Activated CD4-positive, alpha-beta memory T cell treated with anti-CD3 and anti-CD28 coated beads, Interleukin-2, amount 10 ng/mL, durations not matched to agents 7 days and 5 days (primary cell): ENCODE results near the gene TCF15. TPM values are rescaled to one million over a fixed set of nuclear protein-coding genes. Genes with fewer than 3 reads are reported as not detected.

Source experiments
- CTCF ChIA-PET: fragments of 350-600 bp; sonication (Branson Sonifier 250); formaldehyde crosslinking; loops from one replicate; lab custom pipeline; 2021; ENCODE audit warnings: antibody characterized with exemption, inconsistent platforms; lab: Charles Lee
- POLR2A ChIA-PET: fragments of 350-600 bp; sonication (Branson Sonifier 250); formaldehyde crosslinking; loops from one replicate; lab custom pipeline; 2021; ENCODE audit warnings: antibody characterized with exemption; lab: Charles Lee
- DNase-seq: peaks from one replicate; pipeline ENCODE4 v3.0.0-alpha.2; 2020
- H3K27ac Mint-ChIP-seq: one replicate; pipeline ENCODE4 v1.8.0; 2021; ENCODE audit warnings: mild to moderate bottlenecking, mixed read lengths
- H3K27me3 Mint-ChIP-seq: one replicate; pipeline ENCODE4 v1.8.0; 2021; ENCODE audit warnings: mixed read lengths
- H3K36me3 Mint-ChIP-seq: one replicate; pipeline ENCODE4 v1.8.0; 2021; ENCODE audit warnings: low read depth, mixed read lengths
- H3K4me1 Mint-ChIP-seq: one replicate; pipeline ENCODE4 v1.8.0; 2021; ENCODE audit warnings: mixed read lengths
- H3K4me3 Mint-ChIP-seq: one replicate; pipeline ENCODE4 v1.8.0; 2021; ENCODE audit warnings: mild to moderate bottlenecking, mixed read lengths
- H3K9me3 Mint-ChIP-seq: one replicate; pipeline ENCODE4 v1.8.0; 2021; ENCODE audit warnings: mixed read lengths
- total RNA-seq, 2 experiments: library from RNA; stranded (reverse); gene quantifications; one replicate each; pipeline ENCODE4 v1.2.3, GENCODE V29; 2021

The TCF15 gene
- total RNA-seq, 2 experiments from 2014 or later, result not detected

GRCh38 chr20:600141-600540 lies 10.0 kb downstream of the TCF15 start:
- H3K9me3 Mint-ChIP-seq, result no peaks in the 10 kb centered on the region
- H3K4me1 Mint-ChIP-seq, result no peaks in the 10 kb centered on the region
- H3K36me3 Mint-ChIP-seq, result no peaks in the 10 kb centered on the region
- H3K4me3 Mint-ChIP-seq, result no peak overlapping the region
- no peaks in the 10 kb centered on the region for H3K27me3 Mint-ChIP-seq
- POLR2A ChIA-PET, result no interaction called here
- DNase-seq, result no peak
- no peak overlapping the region for H3K27ac Mint-ChIP-seq
- CTCF ChIA-PET, result interaction anchor here (0.6 kb wide), 1 partner anchor 9 kb away, joined by 3 read pairs; no protein-coding TSS in a partner anchor

DNA sequence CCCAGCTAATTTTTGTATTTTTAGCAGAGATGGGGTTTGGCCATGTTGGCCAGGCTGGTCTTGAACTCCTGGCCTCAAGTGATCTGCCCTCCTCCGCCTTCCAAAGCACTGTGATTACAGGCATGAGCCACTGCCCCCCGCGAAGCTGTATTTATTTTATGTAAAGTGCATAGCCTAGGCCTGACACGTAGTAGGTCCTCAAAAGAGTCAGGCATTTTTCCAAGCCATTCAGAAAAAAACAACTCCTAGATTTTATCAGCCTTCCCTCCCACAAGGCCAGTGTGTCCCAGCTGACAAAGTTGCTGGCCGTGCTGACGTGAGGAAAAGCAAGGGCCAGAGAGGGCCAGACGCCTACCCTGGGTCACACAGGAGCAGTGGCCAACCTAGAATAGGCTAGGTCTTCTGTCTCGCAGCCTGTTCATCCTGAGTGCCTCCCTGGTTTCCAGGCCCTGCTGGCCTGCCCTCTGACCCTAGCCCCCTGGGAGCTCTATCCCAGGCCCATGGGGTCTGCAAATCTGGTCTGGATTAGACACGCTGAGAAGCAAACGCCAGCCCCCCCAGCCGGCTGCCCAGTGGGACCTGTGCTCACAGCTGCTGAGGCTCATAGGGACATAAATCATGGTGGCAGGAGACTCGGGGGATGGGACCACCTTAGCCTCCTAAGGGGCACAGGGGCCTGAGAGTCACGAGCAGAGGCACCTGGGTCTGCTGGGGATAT lies 11.8 kb downstream of the TCF15 start:
- Mint-ChIP-seq H3K27ac (no peak overlapping the region), H3K9me3 (no peaks in the 10 kb centered on the region), H3K27me3 (peaks cover 1% of the 10 kb centered on the region), H3K4me1 (no peaks in the 10 kb centered on the region), H3K36me3 (no peaks in the 10 kb centered on the region), H3K4me3 (no peak overlapping the region)
- no peak for DNase-seq
- POLR2A ChIA-PET, result no interaction called here
- CTCF ChIA-PET, result interaction anchor here (1.6 kb wide), 1 partner anchor 47 kb away, joined by 4 read pairs; no protein-coding TSS in a partner anchor

DNA sequence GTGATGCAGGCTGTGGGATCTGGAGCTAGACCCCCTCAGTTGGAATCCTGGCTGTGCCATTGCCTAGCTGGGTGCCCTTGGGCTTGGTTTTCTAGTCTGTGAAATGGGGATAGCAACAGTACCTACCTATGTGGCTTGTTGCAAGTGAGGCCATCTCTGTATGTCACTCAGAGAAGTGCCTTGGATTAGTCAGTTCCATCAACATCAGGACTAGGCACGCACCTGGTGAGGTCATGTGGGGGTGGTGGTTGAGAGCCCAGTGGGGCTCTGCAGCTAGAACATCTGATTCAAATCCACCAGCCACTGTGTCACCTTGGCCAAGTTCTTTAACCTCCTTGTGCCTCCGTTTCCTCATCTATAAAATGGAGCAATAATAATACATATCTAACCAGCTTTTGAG lies 12.5 kb downstream of the TCF15 start:
- Mint-ChIP-seq H3K4me3 (no peak overlapping the region), H3K27me3 (peaks cover 3% of the 10 kb centered on the region), H3K4me1 (no peaks in the 10 kb centered on the region), H3K9me3 (no peaks in the 10 kb centered on the region), H3K27ac (no peak overlapping the region), H3K36me3 (no peaks in the 10 kb centered on the region)
- POLR2A ChIA-PET, result no interaction called here
- DNase-seq, result no peak
- CTCF ChIA-PET, result interaction anchor here (1.6 kb wide), 1 partner anchor 48 kb away, joined by 4 read pairs; no protein-coding TSS in a partner anchor

DNA sequence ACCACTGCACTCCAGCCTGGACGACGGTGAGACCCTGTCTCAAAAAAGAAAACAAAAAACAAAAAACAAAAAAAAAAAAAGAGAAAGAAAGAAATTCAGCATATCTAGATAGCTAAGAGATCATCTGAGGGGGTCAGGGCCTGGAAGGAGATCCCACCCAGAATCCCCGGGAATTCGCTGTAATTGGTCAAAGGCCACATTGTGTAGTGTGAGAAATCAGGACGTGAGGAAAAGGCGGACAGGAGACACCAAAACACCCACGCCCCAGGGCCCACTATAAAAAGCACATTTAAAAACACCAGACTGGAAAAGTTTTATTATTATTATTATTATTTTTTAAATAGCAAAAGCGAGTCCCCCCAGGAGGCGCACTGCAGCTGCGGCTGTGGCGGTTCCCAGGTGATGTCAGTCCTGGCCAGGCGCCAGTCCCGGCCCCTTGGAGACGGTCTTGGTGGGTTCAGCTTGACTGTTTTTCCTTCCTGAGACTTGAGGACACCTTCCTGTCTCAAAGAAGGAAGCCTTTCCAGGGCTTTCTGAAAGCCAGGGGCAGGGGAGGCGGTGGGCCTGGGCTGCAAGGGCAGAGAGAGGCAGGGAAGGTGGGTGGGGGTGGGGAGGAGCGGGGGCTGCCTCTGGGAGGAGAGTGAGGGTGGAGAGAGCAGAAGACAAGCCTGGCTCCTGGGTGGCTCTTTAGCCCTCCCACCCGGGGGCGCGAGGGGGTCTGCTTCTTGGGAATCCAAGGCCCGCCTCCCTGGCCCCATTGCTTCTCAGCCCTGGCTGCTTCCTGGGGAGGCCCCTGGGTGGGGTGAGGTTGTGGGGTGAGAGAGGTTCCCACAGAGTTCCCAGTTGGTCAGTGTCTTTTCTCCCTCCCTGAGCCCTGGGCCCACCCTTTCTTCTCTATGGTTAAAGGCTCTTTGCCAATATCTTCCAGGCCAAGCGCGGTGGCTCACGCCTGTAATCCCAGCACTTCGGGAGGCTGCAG lies 14.5 kb downstream of the TCF15 start:
- CTCF ChIA-PET, result no interaction called here
- H3K4me1 Mint-ChIP-seq, result no peaks in the 10 kb centered on the region
- no peaks in the 10 kb centered on the region for H3K36me3 Mint-ChIP-seq
- POLR2A ChIA-PET, result no interaction called here
- no peak overlapping the region for H3K27ac Mint-ChIP-seq
- no peaks in the 10 kb centered on the region for H3K9me3 Mint-ChIP-seq
- H3K4me3 Mint-ChIP-seq, result no peak overlapping the region
- no peak for DNase-seq
- H3K27me3 Mint-ChIP-seq, result peaks cover 11% of the 10 kb centered on the region

GRCh38 chr20:592506-592905 lies 17.6 kb downstream of the TCF15 start:
- no peaks in the 10 kb centered on the region for H3K36me3 Mint-ChIP-seq
- no peaks in the 10 kb centered on the region for H3K4me1 Mint-ChIP-seq
- CTCF ChIA-PET, result no interaction called here
- H3K4me3 Mint-ChIP-seq, result no peak overlapping the region
- no peaks in the 10 kb centered on the region for H3K9me3 Mint-ChIP-seq
- no peak overlapping the region for H3K27ac Mint-ChIP-seq
- POLR2A ChIA-PET, result no interaction called here
- peaks cover 12% of the 10 kb centered on the region for H3K27me3 Mint-ChIP-seq
- DNase-seq, result no peak

DNA sequence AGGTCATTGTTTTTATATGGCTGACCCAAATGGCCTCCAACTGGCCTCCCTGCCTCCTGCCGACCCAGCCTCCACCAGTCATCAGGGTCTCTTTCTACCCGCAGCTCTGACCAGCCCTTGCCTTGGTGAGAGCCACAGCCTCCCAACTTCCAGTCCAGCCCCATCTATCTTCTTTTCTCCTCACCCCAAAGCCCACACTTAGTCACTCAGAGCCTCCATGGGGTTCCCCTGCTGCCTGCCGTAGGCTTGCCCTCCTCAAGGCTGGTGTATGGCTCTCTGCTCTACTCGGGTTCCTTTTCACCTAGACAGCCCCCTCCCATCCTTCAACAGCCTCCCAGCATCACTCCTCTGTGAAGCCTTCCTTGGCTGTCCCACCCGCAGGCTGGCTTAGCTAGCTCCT lies 18.2 kb downstream of the TCF15 start:
- Mint-ChIP-seq H3K4me3 (no peak overlapping the region), H3K27me3 (peaks cover 14% of the 10 kb centered on the region), H3K4me1 (no peaks in the 10 kb centered on the region), H3K27ac (no peak overlapping the region), H3K36me3 (no peaks in the 10 kb centered on the region), H3K9me3 (no peaks in the 10 kb centered on the region)
- CTCF ChIA-PET, result interaction anchor here (0.7 kb wide), 1 partner anchor 8 kb away, joined by 3 read pairs; no protein-coding TSS in a partner anchor
- DNase-seq, result no peak
- POLR2A ChIA-PET, result no interaction called here

DNA sequence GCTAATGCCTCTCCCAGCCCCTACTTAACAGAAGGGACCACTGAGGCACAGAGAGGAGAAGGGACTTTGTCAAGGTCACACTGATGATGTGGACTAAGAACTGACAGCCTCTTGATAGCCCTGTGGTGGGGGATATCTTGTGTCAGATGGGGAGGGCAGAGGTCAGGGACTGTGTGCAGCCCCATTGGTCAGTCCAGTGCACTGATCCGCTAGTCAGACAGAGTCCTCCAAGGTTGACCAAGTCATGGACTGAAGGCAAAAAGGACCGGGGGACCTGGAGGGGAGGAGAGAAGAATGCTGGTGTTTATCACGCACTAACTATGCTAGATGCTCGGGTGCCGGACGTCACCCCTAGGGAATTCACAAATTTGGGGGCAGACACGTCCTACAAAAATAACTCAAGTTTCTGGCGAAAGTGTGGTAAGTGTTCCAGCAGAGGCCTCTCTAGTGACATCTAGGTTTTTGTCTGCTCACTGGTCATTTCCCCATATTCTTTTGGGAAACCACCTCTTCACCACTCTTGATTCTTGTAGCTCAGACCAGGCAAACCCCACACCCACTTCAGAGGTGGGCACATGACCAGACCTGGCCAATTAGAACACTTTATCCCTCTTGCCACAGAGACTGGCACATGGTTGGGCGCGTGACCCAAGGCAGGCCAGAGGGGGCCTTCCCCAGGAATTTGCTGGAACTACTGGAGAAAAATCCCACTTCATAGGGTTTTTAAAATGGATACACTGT lies 21.0 kb downstream of the TCF15 start:
- ChIA-PET CTCF (interaction anchor here (1.0 kb wide), 1 partner anchor 11 kb away, joined by 3 read pairs; no protein-coding TSS in a partner anchor), POLR2A (no interaction called here)
- H3K9me3 Mint-ChIP-seq, result no peaks in the 10 kb centered on the region
- no peak overlapping the region for H3K4me3 Mint-ChIP-seq
- no peaks in the 10 kb centered on the region for H3K36me3 Mint-ChIP-seq
- peaks cover 20% of the 10 kb centered on the region for H3K27me3 Mint-ChIP-seq
- no peak for DNase-seq
- no peaks in the 10 kb centered on the region for H3K4me1 Mint-ChIP-seq
- H3K27ac Mint-ChIP-seq, result no peak overlapping the region

DNA sequence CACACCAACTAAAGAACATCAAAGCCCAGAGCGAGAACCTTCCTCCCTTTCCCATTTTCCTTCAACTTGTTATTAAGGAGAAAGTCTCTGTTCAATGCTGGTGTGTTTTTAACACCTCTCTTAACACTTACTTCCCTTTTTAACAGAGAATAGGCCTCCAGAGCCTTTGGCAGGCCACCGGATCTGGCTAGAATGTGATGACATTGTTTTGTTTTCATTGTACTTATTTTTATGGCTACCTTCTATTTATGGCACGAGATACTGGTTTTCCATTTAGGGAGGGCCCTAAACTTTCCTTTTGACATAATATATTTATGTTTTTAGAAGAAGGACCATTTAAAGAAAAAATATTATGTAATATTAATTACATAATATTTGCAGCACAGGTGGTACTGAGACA lies 21.6 kb downstream of the TCF15 start:
- peaks cover 19% of the 10 kb centered on the region for H3K27me3 Mint-ChIP-seq
- ChIA-PET POLR2A (no interaction called here), CTCF (interaction anchor here (1.1 kb wide), 1 partner anchor 11 kb away, joined by 4 read pairs; no protein-coding TSS in a partner anchor)
- no peaks in the 10 kb centered on the region for H3K9me3 Mint-ChIP-seq
- no peaks in the 10 kb centered on the region for H3K4me1 Mint-ChIP-seq
- no peak overlapping the region for H3K4me3 Mint-ChIP-seq
- no peak overlapping the region for H3K27ac Mint-ChIP-seq
- DNase-seq, result no peak
- no peaks in the 10 kb centered on the region for H3K36me3 Mint-ChIP-seq

DNA sequence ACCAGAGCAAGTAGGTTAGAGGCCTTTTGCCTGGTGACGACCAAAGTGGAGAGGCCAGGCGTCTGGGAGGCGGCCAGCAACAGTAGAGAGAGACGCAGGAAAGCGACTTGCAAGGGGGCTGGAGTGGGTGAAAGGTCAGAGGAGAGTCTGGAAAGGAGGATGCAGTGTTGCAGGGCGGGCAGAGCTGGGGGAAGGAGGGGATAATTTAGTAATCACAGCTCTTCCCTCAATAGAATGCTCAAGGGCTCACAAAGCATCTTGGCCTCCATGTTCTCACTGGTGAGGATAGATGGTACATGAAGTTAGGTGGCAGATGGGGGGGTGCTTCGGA lies 25.2 kb downstream of the TCF15 start:
- CTCF ChIA-PET, result interaction anchor here (0.6 kb wide), 1 partner anchor 75 kb away, joined by 4 read pairs; no protein-coding TSS in a partner anchor
- no peaks in the 10 kb centered on the region for H3K36me3 Mint-ChIP-seq
- POLR2A ChIA-PET, result no interaction called here

DNA sequence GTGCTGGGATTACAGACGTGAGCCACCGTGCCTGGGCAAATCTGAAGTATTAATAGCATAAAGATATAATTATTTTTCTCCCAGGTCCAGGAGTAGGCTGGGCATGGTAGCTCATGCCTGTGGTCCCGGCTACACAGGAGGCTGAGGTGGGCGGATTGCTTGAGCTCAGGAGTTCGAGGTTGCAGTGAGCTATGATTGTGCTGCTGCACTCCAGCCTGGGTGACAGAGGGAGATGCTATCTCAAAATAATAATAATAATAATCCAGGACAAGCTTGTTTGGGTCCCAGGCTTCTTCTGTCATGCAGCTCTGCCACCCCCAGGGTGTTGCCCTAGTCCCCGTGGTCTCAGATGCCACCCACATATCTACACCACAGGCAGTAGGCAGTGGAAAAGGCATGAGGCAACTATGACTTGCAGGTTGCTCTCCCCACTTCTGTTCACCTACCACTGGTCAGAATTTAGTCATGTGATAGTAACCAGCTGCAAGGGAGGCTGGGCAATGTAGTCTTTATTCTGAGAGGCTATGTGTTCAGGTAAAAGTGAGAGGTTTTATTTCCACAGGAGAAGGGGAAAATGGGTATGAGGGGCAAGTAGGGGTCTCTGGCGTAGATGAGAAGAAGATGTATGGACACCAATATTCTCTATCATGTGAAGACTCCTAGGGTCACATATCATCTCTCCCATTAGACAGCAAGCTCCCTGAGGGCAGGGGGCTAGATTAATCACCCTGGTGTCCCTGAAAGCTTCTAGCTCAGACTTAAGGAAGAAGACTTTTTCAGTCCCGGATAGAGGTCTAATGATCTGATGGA lies 25.7 kb downstream of the TCF15 start:
- Mint-ChIP-seq H3K4me3 (no peak overlapping the region), H3K36me3 (no peaks in the 10 kb centered on the region), H3K4me1 (no peaks in the 10 kb centered on the region), H3K27me3 (peaks cover 14% of the 10 kb centered on the region), H3K27ac (no peak overlapping the region), H3K9me3 (no peaks in the 10 kb centered on the region)
- CTCF ChIA-PET, result interaction anchor here (0.6 kb wide), 1 partner anchor 76 kb away, joined by 4 read pairs; no protein-coding TSS in a partner anchor
- DNase-seq, result no peak
- POLR2A ChIA-PET, result no interaction called here

More for the DNA sequence above, 25.2 kb downstream of the TCF15 start:
- no peak overlapping the region for H3K4me3 Mint-ChIP-seq
- no peak overlapping the region for H3K27ac Mint-ChIP-seq
- H3K4me1 Mint-ChIP-seq, result no peaks in the 10 kb centered on the region
- H3K27me3 Mint-ChIP-seq, result peaks cover 14% of the 10 kb centered on the region
- no peaks in the 10 kb centered on the region for H3K9me3 Mint-ChIP-seq
- DNase-seq, result no peak

GRCh38 chr20:582204-582603 lies 27.9 kb downstream of the TCF15 start:
- H3K27ac Mint-ChIP-seq, result no peak overlapping the region
- no peak overlapping the region for H3K4me3 Mint-ChIP-seq
- H3K36me3 Mint-ChIP-seq, result no peaks in the 10 kb centered on the region
- peaks cover 12% of the 10 kb centered on the region for H3K27me3 Mint-ChIP-seq
- no peak for DNase-seq
- no peaks in the 10 kb centered on the region for H3K4me1 Mint-ChIP-seq
- ChIA-PET CTCF (no interaction called here), POLR2A (no interaction called here)
- no peaks in the 10 kb centered on the region for H3K9me3 Mint-ChIP-seq
